SK-N-SH (cell line): ENCODE results near the gene TRIM28. TPM values are rescaled to one million over a fixed set of nuclear protein-coding genes. Genes with fewer than 3 reads are reported as not detected.

ENCODE experiments used
- CTCF ChIA-PET: fragments of 300-600, 350-600 bp; formaldehyde crosslinking; extraction: SDS; loops from one replicate; lab custom pipeline; 2021; lab: Yijun Ruan, JAX
- POLR2A ChIA-PET: fragments of 350-600 bp; sonication (Branson Sonifier 250); formaldehyde crosslinking; extraction: SDS; loops from one replicate; lab custom pipeline; 2020; ENCODE audit warnings: antibody characterized with exemption, inconsistent platforms; lab: Yijun Ruan, JAX
- DNase-seq: peaks from one replicate; pipeline ENCODE4 v3.0.0; 2012
- H2AFZ ChIP-seq: fragments of 200-600 bp; sonication (generic); 2 replicates; pipeline ENCODE4 v1.8.1; 2016; ENCODE audit warnings: antibody characterized with exemption, mild to moderate bottlenecking, low read depth
- H3F3A ChIP-seq: fragments of 200-600 bp; sonication (generic); replicated peaks from 2 replicates; pipeline ENCODE3; 2016; ENCODE audit warnings: antibody characterized with exemption, mild to moderate bottlenecking; ENCODE audit not compliant: insufficient read depth
- H3K27ac ChIP-seq, 2 experiments: fragments of 200-500 bp in 1 of 2; fragments of 200-600 bp in 1 of 2; sonication (Bioruptor generic) in 1 of 2; sonication (generic), shearing (Covaris generic) in 1 of 2; 2 replicates each; pipeline versions ENCODE4 v1.5.1 to v1.6.1; 2014 to 2016; ENCODE audit warnings: low read depth in 2 of 2, inconsistent platforms in 1 of 2, low read length in 1 of 2, mild to moderate bottlenecking in 1 of 2, mixed read lengths in 1 of 2
- H3K27me3 ChIP-seq: fragments of 200-600 bp; sonication (generic), shearing (Covaris generic); 2 replicates; pipeline ENCODE4 v1.6.1; 2016; ENCODE audit warnings: mixed run types; ENCODE audit not compliant: insufficient read depth
- H3K36me3 ChIP-seq, 2 experiments: fragments of 200-500 bp in 1 of 2; fragments of 200-600 bp in 1 of 2; sonication (Bioruptor generic) in 1 of 2; sonication (generic) in 1 of 2; replicated peaks in 1 of 2; 2 replicates each; pipeline versions ENCODE3 to v1.5.1; 2014 to 2016; ENCODE audit warnings: low read length in 1 of 2, mild to moderate bottlenecking in 1 of 2; ENCODE audit not compliant: insufficient read depth in 2 of 2, control insufficient read depth in 1 of 2
- H3K4me1 ChIP-seq, 2 experiments: fragments of 200-500 bp in 1 of 2; fragments of 200-600 bp in 1 of 2; sonication (Bioruptor generic) in 1 of 2; sonication (generic), shearing (Covaris generic) in 1 of 2; 2 replicates each; pipeline versions ENCODE4 v1.5.1 to v1.6.1; 2014 to 2016; ENCODE audit warnings: low read depth in 1 of 2, low read length in 1 of 2, mixed run types in 1 of 2; ENCODE audit not compliant: insufficient read depth in 2 of 2, control insufficient read depth in 1 of 2
- H3K4me2 ChIP-seq: fragments of 200-600 bp; sonication (generic), shearing (Covaris generic); 2 replicates; pipeline ENCODE4 v1.6.1; 2017; ENCODE audit warnings: mixed run types
- H3K4me3 ChIP-seq, 2 experiments: fragments of 200-500 bp in 1 of 2; fragments of 200-600 bp in 1 of 2; sonication (Bioruptor generic) in 1 of 2; sonication (generic), shearing (Covaris generic) in 1 of 2; 2 replicates each; pipeline versions ENCODE4 v1.5.1 to v1.8.1; 2014 to 2016; ENCODE audit warnings: low read depth in 2 of 2, inconsistent platforms in 1 of 2, low read length in 1 of 2, mild to moderate bottlenecking in 1 of 2, mixed read lengths in 1 of 2, moderate library complexity in 1 of 2
- H3K79me2 ChIP-seq: fragments of 200-600 bp; sonication (generic); 2 replicates; pipeline ENCODE4 v1.8.1; 2017; ENCODE audit warnings: mild to moderate bottlenecking; ENCODE audit not compliant: insufficient read depth
- H3K9ac ChIP-seq: fragments of 200-600 bp; sonication (generic); 2 replicates; pipeline ENCODE4 v1.6.1; 2017; ENCODE audit warnings: mixed run types
- H3K9me2 ChIP-seq: fragments of 200-600 bp; sonication (generic); 2 replicates; pipeline ENCODE4 v1.6.1; 2017; ENCODE audit warnings: mixed run types
- H3K9me3 ChIP-seq: fragments of 200-600 bp; sonication (generic); 2 replicates; pipeline ENCODE4 v1.6.1; 2017; ENCODE audit warnings: mixed run types, mild to moderate bottlenecking, moderate library complexity
- H4K20me1 ChIP-seq: fragments of 200-600 bp; sonication (generic); 2 replicates; pipeline ENCODE4 v1.6.1; 2017; ENCODE audit warnings: mild to moderate bottlenecking, mixed run types; ENCODE audit not compliant: insufficient read depth
- CHD2 ChIP-seq: fragments of 150-350 bp; IDR thresholded peaks from 2 replicates; pipeline ENCODE4 v1.6.1; 2018; ENCODE audit warnings: low read length; ENCODE audit not compliant: partially characterized antibody
- GATA2 ChIP-seq: sonication (generic); formaldehyde crosslinking; IDR thresholded peaks from 2 replicates; pipeline ENCODE4 v1.5.0; 2020; ENCODE audit warnings: mild to moderate bottlenecking, missing genetic modification reagents
- JUND ChIP-seq: IDR thresholded peaks from 2 replicates; pipeline ENCODE4 v1.4.0; 2012
- MXI1 ChIP-seq: IDR thresholded peaks from 2 replicates; pipeline ENCODE4 v1.6.1; 2012; ENCODE audit warnings: mild to moderate bottlenecking, low read depth, low read length, improper control_type of control experiment
- NFIC ChIP-seq: IDR thresholded peaks from 2 replicates; pipeline ENCODE4 v1.4.0; 2012; ENCODE audit warnings: borderline replicate concordance
- NRF1 ChIP-seq: IDR thresholded peaks from 2 replicates; pipeline ENCODE4 v1.6.1; 2012; ENCODE audit warnings: low read depth, mild to moderate bottlenecking, low read length
- RCOR1 ChIP-seq: fragments of 150-350 bp; IDR thresholded peaks from 2 replicates; pipeline ENCODE4 v1.6.1; 2017; ENCODE audit warnings: antibody characterized with exemption, low read length
- RFX5 ChIP-seq: IDR thresholded peaks from 2 replicates; pipeline ENCODE4 v1.6.1; 2012; ENCODE audit warnings: mild to moderate bottlenecking, improper control_type of control experiment, low read length
- SMC3 ChIP-seq: IDR thresholded peaks from 2 replicates; pipeline ENCODE4 v1.6.1; 2012; ENCODE audit warnings: low read depth, low read length, improper control_type of control experiment
- TAF1 ChIP-seq: IDR thresholded peaks from 2 replicates; pipeline ENCODE4 v1.6.1; 2012; ENCODE audit warnings: low read depth, mild to moderate bottlenecking, low read length, moderate library complexity, borderline replicate concordance
- WGBS: methylation state at CpG from one replicate; pipeline ENCODE4 v1.1.6; 2017; ENCODE audit warnings: low lambda C conversion rate; 5-methylcytosine and 5-hydroxymethylcytosine counted together
- polyA plus RNA-seq, 3 experiments: library from polyadenylated mRNA; depleted of rRNA; stranded (reverse); fragments of >200 nt; gene quantifications; 2 replicates each; pipeline ENCODE4 v1.2.3, GENCODE V29; 2012
- TF ChIP-seq, protein P1 (sequence below): fragments of 150-350 bp; IDR thresholded peaks from 2 replicates; pipeline ENCODE4 v1.6.1; 2016; ENCODE audit warnings: mild to moderate bottlenecking, low read depth, low read length
- TF ChIP-seq, protein P2 (sequence below): IDR thresholded peaks from 2 replicates; pipeline ENCODE4; 2012

TRIM28 gene
- polyA plus RNA-seq, 1 of the 3 experiments (the other 2 are of a cell fraction), result 594 TPM

DNA sequence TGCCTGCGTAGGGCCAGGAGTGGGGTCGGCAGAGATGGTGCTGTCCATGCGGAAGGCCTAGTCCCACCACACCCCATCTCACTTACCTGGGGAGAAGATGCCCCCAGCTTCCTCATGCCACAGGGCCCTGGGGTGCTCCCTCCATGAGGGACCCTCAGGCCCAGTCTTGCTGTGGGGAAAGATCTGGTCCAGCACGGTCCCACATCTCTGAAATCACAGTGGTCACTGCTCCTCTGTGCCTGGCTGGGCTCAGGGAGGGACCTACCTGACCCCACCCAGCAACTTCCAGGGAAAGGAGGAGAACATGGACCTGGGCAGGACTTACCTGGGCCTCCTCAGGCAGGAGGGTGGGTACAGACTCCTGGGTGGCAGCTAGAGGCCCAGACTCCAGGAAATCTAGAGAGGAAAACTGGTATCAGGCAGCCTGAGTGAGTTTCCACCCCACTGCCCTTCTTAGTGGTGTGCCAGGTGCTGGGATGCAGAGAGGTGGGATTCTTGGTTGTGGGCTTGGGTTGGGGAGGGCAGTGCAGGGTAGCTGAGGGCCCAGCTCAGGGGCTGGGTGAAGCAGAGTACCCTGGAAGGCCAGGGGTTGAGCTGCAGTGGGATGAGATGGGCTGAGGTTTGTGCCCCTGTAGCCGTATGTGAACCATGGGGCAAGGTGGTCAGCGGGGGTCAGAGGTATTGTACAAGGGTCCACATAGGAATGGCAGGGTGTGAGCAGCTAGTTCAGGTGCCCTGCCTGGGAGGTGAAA lies 25.5 kb downstream of the TRIM28 start:
- Histone ChIP-seq H3K9me2 (no peaks in the 10 kb centered on the region), H4K20me1 (no peaks in the 10 kb centered on the region), H3F3A (peaks cover 21% of the 10 kb centered on the region), H3K27ac (no peak overlapping the region), H3K36me3 (peaks cover 15 to 33% of the 10 kb centered on the region in 2 experiments), H3K27me3 (no peaks in the 10 kb centered on the region), H3K9me3 (no peaks in the 10 kb centered on the region), H2AFZ (no peak overlapping the region), H3K9ac (no peak overlapping the region), H3K79me2 (peaks cover 11% of the 10 kb centered on the region; the same call in 1 of the 2 replicates), H3K4me2 (no peak overlapping the region), H3K4me3 (no peak overlapping the region), H3K4me1 (peaks cover 4 to 17% of the 10 kb centered on the region in 2 experiments; a peak in 2 of 4 replicates)
- no peak for TF ChIP-seq NRF1
- DNase-seq, result no peak
- 80% methylated on average over 1 of the region's 6 CpGs for WGBS
- CTCF ChIA-PET, result no interaction called here
- POLR2A ChIA-PET, result interaction anchor here (0.8 kb wide), 1 partner anchor 11 kb away, joined by 3 read pairs; the partner anchor contains the start of gene UBE2M

DNA sequence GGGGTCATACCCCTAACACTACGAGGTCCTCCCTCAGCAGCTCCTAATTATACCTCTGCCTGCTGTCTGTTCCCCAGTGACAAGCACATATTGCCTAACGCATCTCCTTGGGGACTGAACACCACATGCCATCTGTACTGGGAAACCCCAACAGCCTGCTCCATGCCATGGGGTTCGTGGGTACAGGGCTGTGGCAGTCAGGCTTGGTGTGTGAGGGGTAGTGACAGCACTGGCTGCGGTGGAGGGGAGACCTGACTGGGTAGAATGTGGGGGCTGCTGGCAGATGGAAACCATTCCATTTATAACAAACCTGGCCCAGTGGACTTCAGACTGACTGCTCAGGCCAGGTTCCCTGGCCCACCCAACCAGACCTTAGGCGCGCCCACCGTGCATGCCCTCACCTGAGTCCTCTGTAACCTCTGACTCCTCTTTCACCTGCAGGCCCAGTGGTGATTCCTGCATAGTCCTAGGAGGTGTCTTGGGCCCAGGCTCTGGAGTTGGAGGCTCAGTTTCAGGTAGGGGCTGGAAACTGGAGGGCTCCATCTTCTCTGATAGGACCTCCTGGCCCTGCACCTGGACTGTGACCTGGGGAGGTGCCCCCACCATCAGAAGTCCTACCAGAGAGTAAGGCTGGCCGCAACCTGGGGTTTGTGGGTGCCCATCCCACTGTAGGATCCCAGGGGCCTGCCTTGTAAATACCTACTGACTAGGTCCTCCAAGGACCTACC lies 26.2 kb downstream of the TRIM28 start:
- H3K9ac ChIP-seq, result no peak overlapping the region
- no peak overlapping the region for H2AFZ ChIP-seq
- no peak overlapping the region for H3K4me2 ChIP-seq
- no peaks in the 10 kb centered on the region for H3K27me3 ChIP-seq
- H3K9me3 ChIP-seq, result no peaks in the 10 kb centered on the region
- peaks cover 24% of the 10 kb centered on the region for H3F3A ChIP-seq
- no peak overlapping the region for H3K27ac ChIP-seq
- peaks cover 15 to 33% of the 10 kb centered on the region in 2 experiments for H3K36me3 ChIP-seq
- peaks cover 4 to 20% of the 10 kb centered on the region in 2 experiments; a peak in 2 of 4 replicates for H3K4me1 ChIP-seq
- CTCF ChIA-PET, result no interaction called here
- WGBS, result no CpG with 5 or more reads among the region's 8 CpGs
- peaks cover 11% of the 10 kb centered on the region; the same call in 1 of the 2 replicates for H3K79me2 ChIP-seq
- no peak overlapping the region for H3K4me3 ChIP-seq
- no peaks in the 10 kb centered on the region for H3K9me2 ChIP-seq
- POLR2A ChIA-PET, result no interaction called here
- H4K20me1 ChIP-seq, result no peaks in the 10 kb centered on the region
- DNase-seq, result no peak
- no peak for TF ChIP-seq GATA2 (CRISPR knock-in tag)
- TF ChIP-seq RCOR1, result no peak
- TF ChIP-seq CHD2, result no peak
- no peak for TF ChIP-seq NFIC
- TF ChIP-seq TAF1, result no peak
- TF ChIP-seq JUND, result no peak
- TF ChIP-seq, protein P1, sequence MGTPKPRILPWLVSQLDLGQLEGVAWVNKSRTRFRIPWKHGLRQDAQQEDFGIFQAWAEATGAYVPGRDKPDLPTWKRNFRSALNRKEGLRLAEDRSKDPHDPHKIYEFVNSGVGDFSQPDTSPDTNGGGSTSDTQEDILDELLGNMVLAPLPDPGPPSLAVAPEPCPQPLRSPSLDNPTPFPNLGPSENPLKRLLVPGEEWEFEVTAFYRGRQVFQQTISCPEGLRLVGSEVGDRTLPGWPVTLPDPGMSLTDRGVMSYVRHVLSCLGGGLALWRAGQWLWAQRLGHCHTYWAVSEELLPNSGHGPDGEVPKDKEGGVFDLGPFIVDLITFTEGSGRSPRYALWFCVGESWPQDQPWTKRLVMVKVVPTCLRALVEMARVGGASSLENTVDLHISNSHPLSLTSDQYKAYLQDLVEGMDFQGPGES, result no peak
- TF ChIP-seq MXI1, result no peak
- TF ChIP-seq RFX5, result no peak
- TF ChIP-seq SMC3, result no peak
- TF ChIP-seq, protein P2, sequence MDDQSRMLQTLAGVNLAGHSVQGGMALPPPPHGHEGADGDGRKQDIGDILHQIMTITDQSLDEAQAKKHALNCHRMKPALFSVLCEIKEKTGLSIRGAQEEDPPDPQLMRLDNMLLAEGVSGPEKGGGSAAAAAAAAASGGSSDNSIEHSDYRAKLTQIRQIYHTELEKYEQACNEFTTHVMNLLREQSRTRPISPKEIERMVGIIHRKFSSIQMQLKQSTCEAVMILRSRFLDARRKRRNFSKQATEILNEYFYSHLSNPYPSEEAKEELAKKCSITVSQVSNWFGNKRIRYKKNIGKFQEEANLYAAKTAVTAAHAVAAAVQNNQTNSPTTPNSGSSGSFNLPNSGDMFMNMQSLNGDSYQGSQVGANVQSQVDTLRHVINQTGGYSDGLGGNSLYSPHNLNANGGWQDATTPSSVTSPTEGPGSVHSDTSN, result no peak
